ENCODE measurements around the gene IL36A.

- TF ChIP-seq CTCF (IDR thresholded peaks at IDR 0.05; ENCODE audit: borderline replicate concordance, extremely low read depth, low read length, poor library complexity, severe bottlenecking) (no peak), EZH2 (IDR thresholded peaks at IDR 0.05; ENCODE audit: borderline replicate concordance, low read depth, low read length, severe bottlenecking) (no peak)
Measured at GRCh38 chr2:113015655-113016054, 10.4 kb downstream of the IL36A start.

All from DND-41 (cell line).